K562 (cell line): ENCODE data around the gene MAGI2. TPM values are rescaled to one million over a fixed set of nuclear protein-coding genes. Genes with fewer than 3 reads are reported as not detected.

ENCODE experiments used
- ATAC-seq: fragments of 200-7000 bp; cut with Tn5 transposase; 3 replicates; pipeline ENCODE4 v1.9.1; 2020; ENCODE audit warnings: moderate library complexity
- BruUV-seq: library from RNA; stranded (reverse); fragments of 400-500 nt; replicated peaks from 2 replicates; lab custom pipeline; 2021; lab: Mats Ljungman, UMichigan
- CTCF ChIA-PET: fragments of 300-600 bp; formaldehyde crosslinking; extraction: SDS; loops from one replicate; lab custom pipeline; 2021; ENCODE audit warnings: low intra/inter-chr PET ratio; lab: Yijun Ruan, JAX
- POLR2A ChIA-PET: fragments of 300-600, 350-650 bp; sonication (Branson Sonifier 250); formaldehyde crosslinking; extraction: SDS; loops from one replicate; lab custom pipeline; 2021; ENCODE audit warnings: antibody characterized with exemption, inconsistent platforms; lab: Yijun Ruan, JAX
- DNase-seq, 4 experiments: peaks; one replicate each; pipeline versions ENCODE4 v3.0.0 to v3.0.0-alpha.2; 2011 to 2018; ENCODE audit warnings: low spot score in 3 of 4, mixed read lengths in 3 of 4; ENCODE audit errors: extremely low read depth in 1 of 4
- FAIRE-seq: peaks from 2 replicates; lab custom pipeline; 2011; peaks lifted over from hg19 to GRCh38; lab: Jason Lieb, UNC
- H2AFZ ChIP-seq: 2 replicates; pipeline ENCODE4 v1.6.0; 2011; ENCODE audit warnings: low read depth, low read length, control low read depth, inconsistent platforms
- H3K27ac ChIP-seq: fragments of 200-600 bp; 3 replicates; pipeline ENCODE4 v1.8.0; 2011; ENCODE audit warnings: low read depth, mild to moderate bottlenecking, control low read depth, inconsistent platforms, low read length, moderate library complexity, mixed read lengths; ENCODE audit errors: extremely low read depth
- H3K27me3 ChIP-seq, 2 experiments: fragments of 300-600 bp in 1 of 2; 2 replicates in 1 of 2; 3 replicates in 1 of 2; pipeline versions ENCODE4 v1.6.0 to v1.8.0; 2011; ENCODE audit warnings: inconsistent platforms in 2 of 2, low read length in 2 of 2, mild to moderate bottlenecking in 1 of 2, mixed read lengths in 1 of 2, moderate library complexity in 1 of 2; ENCODE audit not compliant: control insufficient read depth in 2 of 2, insufficient read depth in 2 of 2
- H3K36me3 ChIP-seq: fragments of 300-600 bp; 3 replicates; pipeline ENCODE4 v1.8.0; 2011; ENCODE audit warnings: mild to moderate bottlenecking, low read length, inconsistent platforms; ENCODE audit not compliant: control insufficient read depth, insufficient read depth
- H3K4me1 ChIP-seq, 2 experiments: fragments of 200-600 bp in 1 of 2; replicated peaks in 1 of 2; 2 replicates in 1 of 2; 3 replicates in 1 of 2; pipeline versions ENCODE4 v1.5.1 to v1.8.0; 2011; ENCODE audit warnings: inconsistent platforms in 2 of 2, low read length in 2 of 2, mild to moderate bottlenecking in 1 of 2, mixed read lengths in 1 of 2, moderate library complexity in 1 of 2; ENCODE audit not compliant: control insufficient read depth in 2 of 2, insufficient read depth in 2 of 2
- H3K4me2 ChIP-seq: 2 replicates; pipeline ENCODE4 v1.6.1; 2011; ENCODE audit warnings: low read length, control low read depth, inconsistent platforms, mixed read lengths; ENCODE audit not compliant: insufficient read depth
- H3K4me3 ChIP-seq: fragments of 200-600 bp; sonication (generic), shearing (Covaris generic); 2 replicates; pipeline ENCODE4 v1.5.1; 2016; ENCODE audit warnings: control low read depth, inconsistent platforms
- H3K79me2 ChIP-seq: fragments of 200-600 bp; 3 replicates; pipeline ENCODE4 v1.8.0; 2011; ENCODE audit warnings: low read length, inconsistent platforms; ENCODE audit not compliant: control insufficient read depth, insufficient read depth
- H3K9ac ChIP-seq, 2 experiments: 2 replicates each; pipeline versions ENCODE4 v1.6.0 to v1.6.1; 2011; ENCODE audit warnings: low read depth in 2 of 2, low read length in 2 of 2, control low read depth in 1 of 2, inconsistent platforms in 1 of 2, mild to moderate bottlenecking in 1 of 2, mixed read lengths in 1 of 2; ENCODE audit not compliant: insufficient read depth in 1 of 2
- H3K9me1 ChIP-seq: one replicate; pipeline ENCODE4 v1.6.0; 2011; ENCODE audit warnings: inconsistent platforms, mild to moderate bottlenecking, low read length, moderate library complexity; ENCODE audit not compliant: control insufficient read depth, insufficient read depth
- H3K9me3 ChIP-seq: replicated peaks from 2 replicates; pipeline ENCODE4 v1.5.1; 2011; ENCODE audit warnings: low read depth, low read length, inconsistent platforms; ENCODE audit not compliant: control insufficient read depth, insufficient read depth
- H4K20me1 ChIP-seq: replicated peaks from 2 replicates; pipeline ENCODE4 v1.6.1; 2011; ENCODE audit warnings: low read length, inconsistent platforms, mixed read lengths; ENCODE audit not compliant: control insufficient read depth, insufficient read depth
- CAMTA2 ChIP-seq: fragments of 250-450 bp; sonication (Bioruptor Pico); conservative IDR thresholded peaks from 2 replicates; pipeline ENCODE4 v1.5.1; 2022
- CBX2 ChIP-seq: fragments of 200-600 bp; sonication (generic); IDR thresholded peaks from one replicate; pipeline ENCODE4 v1.6.1; 2012; ENCODE audit warnings: mild to moderate bottlenecking, low read length, inconsistent platforms; ENCODE audit not compliant: insufficient read depth, poor library complexity, severe bottlenecking
- CCNT2 ChIP-seq: IDR thresholded peaks from 2 replicates; pipeline ENCODE4 v1.6.1; 2011; ENCODE audit warnings: borderline replicate concordance, low read depth, mild to moderate bottlenecking, moderate library complexity, mixed read lengths, low read length; ENCODE audit not compliant: insufficient read length; ENCODE audit errors: extremely low read depth
- FOXA1 ChIP-seq: fragments of 450-650 bp; IDR thresholded peaks from 2 replicates; pipeline ENCODE4 v1.6.1; 2016; ENCODE audit warnings: mild to moderate bottlenecking, borderline replicate concordance
- HNRNPL ChIP-seq: fragments of 200-400 bp; formaldehyde crosslinking; IDR thresholded peaks from 2 replicates; pipeline ENCODE4 v1.6.1; 2017; ENCODE audit warnings: low read depth, mild to moderate bottlenecking, low read length
- HSF4 ChIP-seq: fragments of 250-450 bp; sonication (Bioruptor Pico); IDR thresholded peaks from 2 replicates; pipeline ENCODE4 v2.1.2; 2022; ENCODE audit warnings: mild to moderate bottlenecking, moderate library complexity, borderline replicate concordance
- MTA1 ChIP-seq: fragments of 450-650 bp; IDR thresholded peaks from 2 replicates; pipeline ENCODE4 v1.6.1; 2017; ENCODE audit warnings: borderline replicate concordance
- NR1H2 ChIP-seq: sonication (generic); formaldehyde crosslinking; IDR thresholded peaks from 2 replicates; pipeline ENCODE4 v1.4.0; 2020; ENCODE audit warnings: mild to moderate bottlenecking, missing genetic modification reagents
- PHB2 ChIP-seq: fragments of 450-650 bp; IDR thresholded peaks from 2 replicates; pipeline ENCODE4 v1.6.1; 2017; ENCODE audit warnings: low read depth
- PTBP1 ChIP-seq: fragments of 200-400 bp; formaldehyde crosslinking; IDR thresholded peaks from 2 replicates; pipeline ENCODE4 v1.6.1; 2017; ENCODE audit warnings: low read depth, low read length
- RHOXF2B ChIP-seq: fragments of 250-450 bp; sonication (Bioruptor Pico); conservative IDR thresholded peaks from 2 replicates; pipeline ENCODE4 v1.5.1; 2021
- SIN3A ChIP-seq, 2 experiments: fragments of 150-350 bp in 1 of 2; IDR thresholded peaks; 2 replicates each; pipeline ENCODE4 v1.6.1; 2011 to 2016; ENCODE audit warnings: borderline replicate concordance in 2 of 2, low read depth in 2 of 2, low read length in 2 of 2, mild to moderate bottlenecking in 2 of 2, moderate library complexity in 2 of 2; ENCODE audit not compliant: control insufficient read depth in 1 of 2
- ZFP1 ChIP-seq: fragments of 450-650 bp; formaldehyde crosslinking; IDR thresholded peaks from 2 replicates; pipeline ENCODE4 v1.4.0; 2020; ENCODE audit warnings: mild to moderate bottlenecking, mixed read lengths
- ZFP36 ChIP-seq: fragments of 150-350 bp; IDR thresholded peaks from 2 replicates; pipeline ENCODE4 v1.6.1; 2018; ENCODE audit warnings: low read length, low read depth; ENCODE audit not compliant: partially characterized antibody
- ZNF253 ChIP-seq: fragments of 250-450 bp; sonication (Bioruptor Pico); conservative IDR thresholded peaks from 2 replicates; pipeline ENCODE4 v1.6.1; 2021; ENCODE audit warnings: mild to moderate bottlenecking
- ZNF445 ChIP-seq: fragments of 250-450 bp; sonication (Bioruptor Pico); IDR thresholded peaks from 2 replicates; pipeline ENCODE4 v1.4.0; 2020; ENCODE audit warnings: low read depth, mild to moderate bottlenecking, moderate library complexity
- WGBS: fragments of 100-300 bp; shearing (Covaris generic); methylation state at CpG from one replicate; pipeline ENCODE4 v1.1.6; 2016; ENCODE audit warnings: low coverage, mixed read lengths; ENCODE audit not compliant: insufficient coverage; ENCODE audit errors: missing lambda C conversion rate; 5-methylcytosine and 5-hydroxymethylcytosine counted together
- in situ Hi-C: fragments of 300-500 bp; cut with MboI; formaldehyde crosslinking; loops from 4 replicates; pipeline ENCODE4 v1.15.0; 2018; ENCODE audit warnings: inconsistent platforms, mixed read lengths
- intact Hi-C: fragments of 100-400 bp; cut with micrococcal nuclease; formaldehyde crosslinking; loops from 2 replicates; pipeline ENCODE4 v1.14.2; 2022
- polyA plus RNA-seq, 8 experiments: library from polyadenylated mRNA; depleted of rRNA in 4 of 8; stranded (reverse) in 5 of 8; unstranded in 3 of 8; fragments of >200 nt; fragmentation: Nextera tagmentation in 2 of 8; fragmentation: Illumina TruSeq in 1 of 8; extraction: Ambion mirVana in 2 of 8; extraction: Trizol in 1 of 8; gene quantifications; 2 replicates each; pipeline versions ENCODE4 v1.2.1 to v1.2.3, GENCODE V29; 2011 to 2014; ENCODE audit warnings: inconsistent platforms in 1 of 8, missing spikeins in 1 of 8
- total RNA-seq, 7 experiments: library from RNA; depleted of rRNA in 6 of 7; stranded (reverse); fragments of >200 nt in 6 of 7; fragmentation: Illumina TruSeq in 2 of 7; extraction: Trizol in 2 of 7; gene quantifications; 2 replicates each; pipeline versions ENCODE4 v1.2.1 to v1.2.3, GENCODE V29; 2011 to 2021; ENCODE audit warnings: low replicate concordance in 1 of 7
- TF ChIP-seq, protein P1 (sequence below): sonication (generic); formaldehyde crosslinking; IDR thresholded peaks from 2 replicates; pipeline ENCODE4 v1.8.1; 2022; ENCODE audit warnings: missing genetic modification reagents

Gene MAGI2
- total and polyA plus RNA-seq, 9 of the 15 experiments (the other 6 are each of a cell fraction or from before 2014, with no cell fraction given): 0.27 to 1.4 (median 0.70) TPM

- no peak for TF ChIP-seq PHB2
- TF ChIP-seq SIN3A (IDR thresholded peaks at IDR 0.05; ENCODE audit: borderline replicate concordance in 2 of 2, control insufficient read depth in 1 of 2, low read depth in 2 of 2, low read length in 2 of 2): no peak
- no peak for TF ChIP-seq NR1H2 (CRISPR knock-in tag)
- no peak for TF ChIP-seq MTA1
- no peak for TF ChIP-seq FOXA1
- no peak for TF ChIP-seq HNRNPL
- TF ChIP-seq CBX2: no peak
- TF ChIP-seq PTBP1: no peak
- TF ChIP-seq ZNF253 (CRISPR knock-in tag): no peak
- no peak for TF ChIP-seq CCNT2
- TF ChIP-seq ZFP36: no peak
- no peak for TF ChIP-seq ZFP1 (CRISPR knock-in tag)
- no peak for TF ChIP-seq HSF4 (CRISPR knock-in tag)
- TF ChIP-seq, protein P1, sequence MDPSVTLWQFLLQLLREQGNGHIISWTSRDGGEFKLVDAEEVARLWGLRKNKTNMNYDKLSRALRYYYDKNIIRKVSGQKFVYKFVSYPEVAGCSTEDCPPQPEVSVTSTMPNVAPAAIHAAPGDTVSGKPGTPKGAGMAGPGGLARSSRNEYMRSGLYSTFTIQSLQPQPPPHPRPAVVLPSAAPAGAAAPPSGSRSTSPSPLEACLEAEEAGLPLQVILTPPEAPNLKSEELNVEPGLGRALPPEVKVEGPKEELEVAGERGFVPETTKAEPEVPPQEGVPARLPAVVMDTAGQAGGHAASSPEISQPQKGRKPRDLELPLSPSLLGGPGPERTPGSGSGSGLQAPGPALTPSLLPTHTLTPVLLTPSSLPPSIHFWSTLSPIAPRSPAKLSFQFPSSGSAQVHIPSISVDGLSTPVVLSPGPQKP (CRISPR knock-in tag): no peak
- TF ChIP-seq CAMTA2: no peak
- TF ChIP-seq ZNF445 (CRISPR knock-in tag): no peak
- TF ChIP-seq RHOXF2B (CRISPR knock-in tag): no peak
- FAIRE-seq (no peak), DNase-seq (no peak), ATAC-seq (no peak)
- no peak overlapping the region for H3K9ac ChIP-seq
- no peaks in the 10 kb centered on the region for H3K9me3 ChIP-seq
- H3K27ac ChIP-seq: no peak overlapping the region
- ChIA-PET POLR2A (no interaction called here), CTCF (no interaction called here)
- H3K9me1 ChIP-seq: no peaks in the 10 kb centered on the region
- no TSS peak for BruUV-seq
- 0% methylated on average over 5 of the region's 5 CpGs for WGBS
- no peak overlapping the region for H2AFZ ChIP-seq
- no peaks in the 10 kb centered on the region for H3K36me3 ChIP-seq
- H4K20me1 ChIP-seq: no peaks in the 10 kb centered on the region
- H3K4me2 ChIP-seq: no peak overlapping the region
- intact Hi-C loops: no loop called here
- H3K4me3 ChIP-seq: no peak overlapping the region
- H3K79me2 ChIP-seq: no peaks in the 10 kb centered on the region
- no peaks in the 10 kb centered on the region for H3K4me1 ChIP-seq
- in situ Hi-C loops: no loop called here
- H3K27me3 ChIP-seq: no peaks in the 10 kb centered on the region
Measured at GRCh38 chr7:78473571-78474301, 979.7 kb downstream of the MAGI2 start.
